ENCODE measurements around the gene GNA15.

The GNA15 gene

DNA sequence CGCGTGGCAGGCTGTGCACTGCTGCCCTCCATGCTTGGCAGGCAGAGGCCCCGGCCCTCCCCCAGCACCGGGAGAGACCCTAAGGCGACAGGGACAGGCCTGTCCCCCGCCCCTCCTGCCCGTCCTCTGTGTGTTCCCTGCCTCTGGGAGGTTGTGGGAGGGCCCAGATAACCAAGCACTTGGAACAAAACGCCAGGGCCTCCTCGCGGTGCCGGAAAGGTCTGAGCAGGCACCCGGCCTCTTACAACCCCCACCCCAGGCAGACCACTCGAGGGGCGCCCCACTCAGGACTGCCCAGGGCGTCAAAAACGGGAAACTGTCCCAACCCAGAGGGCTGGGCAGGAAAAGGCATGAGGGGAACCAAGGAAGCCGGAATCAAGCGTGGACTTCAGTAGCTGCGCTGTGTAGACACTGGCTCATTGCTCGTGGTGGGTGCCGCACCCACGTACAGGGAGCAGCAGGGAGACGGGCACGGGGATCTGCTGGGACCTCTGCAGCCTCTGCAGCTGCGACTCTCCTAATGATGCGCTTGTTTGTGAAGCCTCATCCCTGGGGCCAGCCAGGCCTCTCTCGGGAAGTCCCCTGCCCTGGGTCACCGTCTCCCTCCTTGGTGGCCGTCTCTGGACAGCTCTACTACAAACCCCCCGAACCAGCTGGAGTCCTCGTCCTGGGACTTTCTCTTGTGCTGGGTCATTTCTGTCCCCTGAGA lies 21.7 kb upstream of the GNA15 start:
- Mint-ChIP-seq H3K4me1 (peaks cover 9% of the 10 kb centered on the region), H3K27ac (no peak overlapping the region), H3K4me3 (no peak overlapping the region), H3K27me3 (ENCODE audit: low read depth, poor library complexity) (no peaks in the 10 kb centered on the region), H3K9me3 (no peaks in the 10 kb centered on the region), H3K36me3 (ENCODE audit: low read depth) (no peaks in the 10 kb centered on the region)
- TF ChIP-seq, protein P1, sequence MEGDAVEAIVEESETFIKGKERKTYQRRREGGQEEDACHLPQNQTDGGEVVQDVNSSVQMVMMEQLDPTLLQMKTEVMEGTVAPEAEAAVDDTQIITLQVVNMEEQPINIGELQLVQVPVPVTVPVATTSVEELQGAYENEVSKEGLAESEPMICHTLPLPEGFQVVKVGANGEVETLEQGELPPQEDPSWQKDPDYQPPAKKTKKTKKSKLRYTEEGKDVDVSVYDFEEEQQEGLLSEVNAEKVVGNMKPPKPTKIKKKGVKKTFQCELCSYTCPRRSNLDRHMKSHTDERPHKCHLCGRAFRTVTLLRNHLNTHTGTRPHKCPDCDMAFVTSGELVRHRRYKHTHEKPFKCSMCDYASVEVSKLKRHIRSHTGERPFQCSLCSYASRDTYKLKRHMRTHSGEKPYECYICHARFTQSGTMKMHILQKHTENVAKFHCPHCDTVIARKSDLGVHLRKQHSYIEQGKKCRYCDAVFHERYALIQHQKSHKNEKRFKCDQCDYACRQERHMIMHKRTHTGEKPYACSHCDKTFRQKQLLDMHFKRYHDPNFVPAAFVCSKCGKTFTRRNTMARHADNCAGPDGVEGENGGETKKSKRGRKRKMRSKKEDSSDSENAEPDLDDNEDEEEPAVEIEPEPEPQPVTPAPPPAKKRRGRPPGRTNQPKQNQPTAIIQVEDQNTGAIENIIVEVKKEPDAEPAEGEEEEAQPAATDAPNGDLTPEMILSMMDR (IDR thresholded peaks at IDR 0.05) = no peak
- DNase-seq = no peak

GRCh38 chr19:3114811-3115210 lies 21.0 kb upstream of the GNA15 start:
- H3K4me3 Mint-ChIP-seq = no peak overlapping the region
- no peak for DNase-seq
- no peaks in the 10 kb centered on the region for H3K36me3 Mint-ChIP-seq (ENCODE audit: low read depth)
- no peak overlapping the region for H3K27ac Mint-ChIP-seq
- H3K27me3 Mint-ChIP-seq (ENCODE audit: low read depth, poor library complexity) = no peaks in the 10 kb centered on the region
- TF ChIP-seq, protein P1 (IDR thresholded peaks at IDR 0.05) = no peak
- H3K4me1 Mint-ChIP-seq = peaks cover 9% of the 10 kb centered on the region
- no peaks in the 10 kb centered on the region for H3K9me3 Mint-ChIP-seq

- DNase-seq = peak; percentile 38
- TF ChIP-seq, protein P1 (IDR thresholded peaks at IDR 0.05) = no peak
- Mint-ChIP-seq H3K9me3 (no peaks in the 10 kb centered on the region), H3K4me3 (no peak overlapping the region), H3K27ac (no peak overlapping the region), H3K27me3 (ENCODE audit: low read depth, poor library complexity) (no peaks in the 10 kb centered on the region), H3K36me3 (ENCODE audit: low read depth) (no peaks in the 10 kb centered on the region), H3K4me1 (peaks cover 9% of the 10 kb centered on the region)
Observed at GRCh38 chr19:3115411-3115810, 20.4 kb upstream of the GNA15 start.

- no peak overlapping the region for H3K4me3 Mint-ChIP-seq
- no peak overlapping the region for H3K27ac Mint-ChIP-seq
- H3K4me1 Mint-ChIP-seq = peaks cover 9% of the 10 kb centered on the region
- no peaks in the 10 kb centered on the region for H3K27me3 Mint-ChIP-seq (ENCODE audit: low read depth, poor library complexity)
- H3K36me3 Mint-ChIP-seq (ENCODE audit: low read depth) = no peaks in the 10 kb centered on the region
- no peaks in the 10 kb centered on the region for H3K9me3 Mint-ChIP-seq
- TF ChIP-seq, protein P1 (IDR thresholded peaks at IDR 0.05) = no peak
- DNase-seq = no peak
Observed at GRCh38 chr19:3115916-3116602, 19.8 kb upstream of the GNA15 start.

DNA sequence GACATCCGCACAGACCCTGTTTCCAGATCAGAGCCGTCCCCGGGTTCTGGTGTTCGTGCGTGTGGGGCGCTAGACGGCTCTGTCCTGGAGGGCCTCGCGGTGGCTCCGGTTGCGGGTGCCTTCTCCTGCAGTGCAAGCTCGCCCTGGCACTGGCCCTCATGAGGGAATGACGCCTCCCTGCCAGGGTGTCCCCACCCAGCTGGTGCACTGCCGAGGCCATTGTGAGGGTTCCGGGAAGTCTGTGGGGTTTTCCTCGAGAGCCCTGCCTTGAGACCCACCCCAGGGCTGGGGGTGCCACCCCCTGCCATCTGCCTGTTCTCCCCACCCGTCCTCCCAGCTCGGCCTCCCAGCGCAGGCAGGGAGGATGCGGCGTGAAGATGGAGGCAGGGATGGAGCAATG lies 19.2 kb upstream of the GNA15 start:
- no peak for DNase-seq
- peaks cover 9% of the 10 kb centered on the region for H3K4me1 Mint-ChIP-seq

More for the DNA sequence above, 19.2 kb upstream of the GNA15 start:
- Mint-ChIP-seq H3K9me3 (no peaks in the 10 kb centered on the region), H3K27ac (no peak overlapping the region), H3K36me3 (ENCODE audit: low read depth) (no peaks in the 10 kb centered on the region), H3K4me3 (no peak overlapping the region), H3K27me3 (ENCODE audit: low read depth, poor library complexity) (no peaks in the 10 kb centered on the region)
- TF ChIP-seq, protein P1 (IDR thresholded peaks at IDR 0.05) = no peak

Data from nephron progenitor cell (in vitro differentiated cells).